Stomach (tissue), 9 donors: ENCODE data around the gene COX19. TPM values are rescaled to one million over a fixed set of nuclear protein-coding genes. Genes with fewer than 3 reads are reported as not detected.

Source experiments
- DNase-seq, 2 donors: peaks; one replicate each; pipeline versions ENCODE4 v3.0.0 to v3.0.0-alpha.2; 2013 to 2019
- H3K27ac ChIP-seq, 5 donors: fragments of 200-600 bp in 4 of 5; sonication (generic) in 4 of 5; one replicate each; pipeline ENCODE4 v1.5.1; 2013 to 2019; ENCODE audit warnings: mild to moderate bottlenecking in 1 of 5, moderate library complexity in 1 of 5
- H3K27me3 ChIP-seq, 3 donors: fragments of 200-600 bp; sonication (generic); one replicate each; pipeline ENCODE4 v1.5.1; 2017 to 2019; ENCODE audit warnings: mixed run types in 1 of 3
- H3K36me3 ChIP-seq, 4 donors: fragments of 200-600 bp; sonication (generic); 1 replicate in 3 of 4; 2 replicates in 1 of 4; pipeline ENCODE4 v1.5.1; 2016 to 2019
- H3K4me1 ChIP-seq, 4 donors: fragments of 200-600 bp; sonication (generic); one replicate each; pipeline ENCODE4 v1.5.1; 2016 to 2019
- H3K4me3 ChIP-seq, 4 donors: fragments of 200-600 bp; sonication (generic) in 3 of 4; one replicate each; pipeline ENCODE4 v1.5.1; 2016 to 2019; ENCODE audit warnings: mild to moderate bottlenecking in 1 of 4
- H3K9me3 ChIP-seq, 4 donors: fragments of 200-600 bp; sonication (generic); one replicate each; pipeline ENCODE4 v1.5.1; 2016 to 2019
- CTCF ChIP-seq, 7 experiments: fragments of 450-650 bp in 4 of 7; fragments of 200-600 bp in 3 of 7; sonication (generic) in 3 of 7; IDR thresholded peaks; one replicate each; pipeline ENCODE4 v1.5.1; 2016 to 2019; ENCODE audit warnings: antibody characterized with exemption in 7 of 7, control low read depth in 2 of 7, mild to moderate bottlenecking in 1 of 7
- EP300 ChIP-seq: sonication (generic); formaldehyde crosslinking; IDR thresholded peaks from one replicate; pipeline ENCODE4 v1.6.1; 2017; ENCODE audit warnings: antibody characterized with exemption
- POLR2A ChIP-seq, 4 donors: fragments of 450-650 bp; IDR thresholded peaks; one replicate each; pipeline ENCODE4 v1.6.1; 2016; ENCODE audit warnings: antibody characterized with exemption in 4 of 4, control low read depth in 2 of 4, mild to moderate bottlenecking in 1 of 4, moderate library complexity in 1 of 4
- POLR2AphosphoS5 ChIP-seq, 3 donors: sonication (generic); formaldehyde crosslinking; IDR thresholded peaks; one replicate each; pipeline ENCODE4 v1.6.1; 2016; ENCODE audit warnings: antibody characterized with exemption in 3 of 3
- WGBS, 5 donors: extraction: QIAGEN DNeasy Blood & Tissue Kit in 3 of 5; methylation state at CpG; one replicate each; pipeline versions ENCODE4 v1.1.5 to v1.1.7; 2013 to 2018; 5-methylcytosine and 5-hydroxymethylcytosine counted together
- intact Hi-C: fragments of 100-400 bp; cut with DNase I; formaldehyde crosslinking; loops from one replicate; pipeline ENCODE4 v1.15.1; 2023; ENCODE audit warnings: low total_unique reads
- polyA plus RNA-seq, 3 donors: library from polyadenylated mRNA; stranded (reverse); fragments of 200-250 nt; gene quantifications; one replicate each; pipeline ENCODE4 v1.2.3, GENCODE V29; 2013
- total RNA-seq, 5 donors: library from RNA; depleted of rRNA; stranded (reverse); fragments of >200 nt; gene quantifications; one replicate each; pipeline versions ENCODE4 v1.1.0 to v1.2.3, GENCODE V29; 2014 to 2016
- donor health status: healthy with polysubstance abuse.
- donor health status: Bipolar disorder and iron deficiency.
- donor health status: healthy.

COX19 gene
- total and polyA plus RNA-seq, 8 donors, result 2.3 to 26.6 (median 6.6) TPM

- DNase-seq, result peak; percentile 66 to 89
- Histone ChIP-seq H3K27me3 (peaks cover 0 to 45% (median 17%) of the 10 kb centered on the region in 3 donors), H3K4me3 (peak within 1 kb of the TSS; percentile 57 to 70 (median 60)), H3K9me3 (no peaks in the 10 kb centered on the region), H3K27ac (peak within 1 kb of the TSS; percentile 54 to 85 (median 79)), H3K4me1 (peaks cover 17 to 55% (median 25%) of the 10 kb centered on the region in 4 donors), H3K36me3 (peaks cover 0 to 4% (median 0%) of the 10 kb centered on the region in 4 donors)
- intact Hi-C loops, result no loop called here
- WGBS, 5 donors, result 8 to 44% (median 17%) methylated on average over 5 to 115 of the region's 115 CpGs
- no peak for TF ChIP-seq EP300
- TF ChIP-seq CTCF (IDR thresholded peaks at IDR 0.05), result peak in 2 of 7 experiments; percentile 7 to 50
- TF ChIP-seq POLR2A (IDR thresholded peaks at IDR 0.05), result no peak
- TF ChIP-seq POLR2AphosphoS5 (IDR thresholded peaks at IDR 0.05), result no peak
These were observed 20.8 kb downstream of the COX19 start, which contains the start of gene ADAP1 for GRCh38 chr7:954330-955238. TSS of gene ADAP1 (minus strand) at chr7:954680. CDS start at chr7:954477, 203 bp downstream.

- Histone ChIP-seq H3K36me3 (peaks cover 0 to 8% (median 0%) of the 10 kb centered on the region in 4 donors), H3K9me3 (no peaks in the 10 kb centered on the region), H3K4me1 (peaks cover 17 to 63% (median 29%) of the 10 kb centered on the region in 4 donors), H3K27ac (peak overlapping the region; percentile 54 to 85 (median 79)), H3K4me3 (peak overlapping the region; percentile 57 to 70 (median 60)), H3K27me3 (peaks cover 0 to 50% (median 17%) of the 10 kb centered on the region in 3 donors)
- TF ChIP-seq POLR2AphosphoS5 (IDR thresholded peaks at IDR 0.05) (peak in 2 of 3 donors; percentile 15 to 57), POLR2A (IDR thresholded peaks at IDR 0.05) (no peak), EP300 (no peak), CTCF (IDR thresholded peaks at IDR 0.05) (no peak)
- intact Hi-C loops, result no loop called here
- DNase-seq, result peak; percentile 76 to 87
- WGBS, 5 donors, result 0 to 4% (median 2%) methylated on average over 11 to 78 of the region's 78 CpGs
These were observed 21.6 kb downstream of the COX19 start for GRCh38 chr7:953547-954327.

GRCh38 chr7:952548-953441 lies 22.6 kb downstream of the COX19 start:
- H3K4me1 ChIP-seq, result peaks cover 17 to 60% (median 29%) of the 10 kb centered on the region in 4 donors
- intact Hi-C loops, result no loop called here
- 65 to 80% (median 73%) methylated on average over 8 to 20 of the region's 20 CpGs for WGBS, 5 donors
- no peak for TF ChIP-seq POLR2A (IDR thresholded peaks at IDR 0.05)
- no peak for TF ChIP-seq EP300
- no peak for TF ChIP-seq POLR2AphosphoS5 (IDR thresholded peaks at IDR 0.05)
- no peak for TF ChIP-seq CTCF (IDR thresholded peaks at IDR 0.05)
- no peaks in the 10 kb centered on the region for H3K9me3 ChIP-seq
- H3K36me3 ChIP-seq, result peaks cover 0 to 8% (median 0%) of the 10 kb centered on the region in 4 donors
- no peak for DNase-seq
- peak overlapping the region in 3 of 5 donors; percentile 54 to 85 (median 82) for H3K27ac ChIP-seq
- peaks cover 0 to 42% (median 17%) of the 10 kb centered on the region in 3 donors for H3K27me3 ChIP-seq
- H3K4me3 ChIP-seq, result peak overlapping the region; percentile 57 to 70 (median 60)
